Endodermal cell (in vitro differentiated cells): Measurements from ENCODE around the gene CAMK2D. TPM values are rescaled to one million over a fixed set of nuclear protein-coding genes. Genes with fewer than 3 reads are reported as not detected.

Source experiments
- DNase-seq: peaks from one replicate; pipeline ENCODE4 v3.0.0-alpha.2; 2017
- H3K27ac ChIP-seq: 2 replicates; pipeline ENCODE4 v1.5.1; 2013; ENCODE audit warnings: mild to moderate bottlenecking, low read depth, low read length, moderate library complexity
- H3K27me3 ChIP-seq: 2 replicates; pipeline ENCODE4 v1.6.1; 2013; ENCODE audit warnings: mild to moderate bottlenecking, low read length, moderate library complexity; ENCODE audit not compliant: insufficient read depth, control insufficient read depth, poor library complexity, severe bottlenecking
- H3K36me3 ChIP-seq: 2 replicates; pipeline ENCODE4 v1.7.0; 2013; ENCODE audit warnings: mild to moderate bottlenecking, low read length, moderate library complexity; ENCODE audit not compliant: control insufficient read depth, insufficient read depth
- H3K4me1 ChIP-seq: one replicate; pipeline ENCODE4 v1.7.0; 2013; ENCODE audit warnings: low read length; ENCODE audit not compliant: control insufficient read depth, insufficient read depth
- H3K4me3 ChIP-seq: 2 replicates; pipeline ENCODE4 v1.5.1; 2013; ENCODE audit warnings: mild to moderate bottlenecking, low read length, moderate library complexity
- H3K9ac ChIP-seq: 2 replicates; pipeline ENCODE4 v1.6.1; 2013; ENCODE audit warnings: mild to moderate bottlenecking, low read length, moderate library complexity; ENCODE audit not compliant: poor library complexity, severe bottlenecking; ENCODE audit errors: extremely low read depth
- H3K9me3 ChIP-seq: 2 replicates; pipeline ENCODE4 v1.6.1; 2013; ENCODE audit warnings: mild to moderate bottlenecking, low read length, moderate library complexity; ENCODE audit not compliant: control insufficient read depth
- H3K27ac Mint-ChIP-seq: 2 replicates; pipeline ENCODE4 v1.8.0; 2020; ENCODE audit warnings: mixed read lengths
- H3K27me3 Mint-ChIP-seq: 2 replicates; pipeline ENCODE4 v1.8.0; 2021; ENCODE audit warnings: mild to moderate bottlenecking, mixed read lengths; ENCODE audit not compliant: insufficient read depth
- H3K36me3 Mint-ChIP-seq: 2 replicates; pipeline ENCODE4 v1.8.0; 2020; ENCODE audit warnings: low read depth, mixed read lengths
- H3K4me1 Mint-ChIP-seq: 2 replicates; pipeline ENCODE4 v1.8.0; 2020; ENCODE audit warnings: mixed read lengths
- H3K4me3 Mint-ChIP-seq: 2 replicates; pipeline ENCODE4 v1.8.0; 2020; ENCODE audit warnings: mild to moderate bottlenecking, moderate library complexity, mixed read lengths
- H3K9me3 Mint-ChIP-seq: 2 replicates; pipeline ENCODE4 v1.8.0; 2020; ENCODE audit warnings: mild to moderate bottlenecking, mixed read lengths
- CTCF ChIP-seq: fragments of 200-600 bp; sonication (generic); conservative IDR thresholded peaks from 2 replicates; pipeline ENCODE4 v1.5.0; 2021; ENCODE audit warnings: antibody characterized with exemption, mild to moderate bottlenecking
- WGBS, 2 experiments: methylation state at CpG; one replicate each; pipeline versions ENCODE4 v1.1.5 to v1.1.7; 2013; ENCODE audit warnings: missing lambda C conversion rate in 2 of 2, mixed read lengths in 1 of 2; ENCODE audit not compliant: insufficient coverage in 1 of 2, insufficient read length in 1 of 2; 5-methylcytosine and 5-hydroxymethylcytosine counted together
- total RNA-seq, 2 donors: library from RNA; stranded (reverse); fragmentation: NEBNext Ultra II Directional in 1 of 2; extraction: Animal tissue kit (Norgen Biotek cat#: 25700) in 1 of 2; gene quantifications; 2 replicates in 1 of 2; 3 replicates in 1 of 2; pipeline ENCODE4 v1.2.1, GENCODE V29; 2021

The CAMK2D gene
- total RNA-seq, 2 donors from 2014 or later: 91.1 to 120 TPM

- no peak overlapping the region for H3K27ac Mint-ChIP-seq
- Histone ChIP-seq H3K9me3 (no peaks in the 10 kb centered on the region), H3K27me3 (no peaks in the 10 kb centered on the region), H3K27ac (no peak overlapping the region), H3K4me1 (peaks cover 2% of the 10 kb centered on the region), H3K9ac (no peak overlapping the region), H3K4me3 (no peak overlapping the region), H3K36me3 (no peaks in the 10 kb centered on the region)
- peaks cover 20% of the 10 kb centered on the region for H3K9me3 Mint-ChIP-seq
- DNase-seq: no peak
- no peaks in the 10 kb centered on the region for H3K36me3 Mint-ChIP-seq
- H3K4me1 Mint-ChIP-seq: peaks cover 17% of the 10 kb centered on the region
- H3K4me3 Mint-ChIP-seq: no peak overlapping the region
- WGBS, 2 experiments: 95 to 97% methylated on average over 13 to 14 of the region's 14 CpGs
- TF ChIP-seq CTCF: no peak
- H3K27me3 Mint-ChIP-seq: peaks cover 2% of the 10 kb centered on the region
Measured at GRCh38 chr4:113773014-113773413, 11.5 kb upstream of the CAMK2D start.

- Histone ChIP-seq H3K4me3 (no peak overlapping the region), H3K36me3 (no peaks in the 10 kb centered on the region), H3K27ac (no peak overlapping the region), H3K9me3 (no peaks in the 10 kb centered on the region), H3K27me3 (no peaks in the 10 kb centered on the region), H3K4me1 (peaks cover 2% of the 10 kb centered on the region), H3K9ac (no peak overlapping the region)
- Mint-ChIP-seq H3K4me1 (peaks cover 19% of the 10 kb centered on the region), H3K27ac (no peak overlapping the region), H3K27me3 (peaks cover 2% of the 10 kb centered on the region), H3K36me3 (no peaks in the 10 kb centered on the region), H3K4me3 (no peak overlapping the region), H3K9me3 (peaks cover 20% of the 10 kb centered on the region)
- no peak for DNase-seq
- WGBS, 2 experiments: 95% methylated on average over 10 to 22 of the region's 22 CpGs
- no peak for TF ChIP-seq CTCF
Measured at GRCh38 chr4:113772319-113772718, 10.8 kb upstream of the CAMK2D start.

GRCh38 chr4:113769744-113770143 lies 8.2 kb upstream of the CAMK2D start:
- H3K27me3 ChIP-seq: no peaks in the 10 kb centered on the region
- no peak overlapping the region for H3K4me3 ChIP-seq
- peaks cover 23% of the 10 kb centered on the region for H3K4me1 ChIP-seq
- DNase-seq: no peak
- no peak for TF ChIP-seq CTCF
- Mint-ChIP-seq H3K9me3 (peaks cover 20% of the 10 kb centered on the region), H3K27ac (no peak overlapping the region), H3K4me1 (peaks cover 34% of the 10 kb centered on the region), H3K27me3 (peaks cover 2% of the 10 kb centered on the region), H3K4me3 (no peak overlapping the region), H3K36me3 (no peaks in the 10 kb centered on the region)
- no peak overlapping the region for H3K27ac ChIP-seq
- WGBS, 2 experiments: 85% methylated on average over 2 of the region's 2 CpGs; no CpG with 5 or more reads in 1 of the 2 experiments
- no peak overlapping the region for H3K9ac ChIP-seq
- H3K36me3 ChIP-seq: no peaks in the 10 kb centered on the region
- no peaks in the 10 kb centered on the region for H3K9me3 ChIP-seq
